ENCODE data around the gene SEC22A. TPM values are rescaled to one million over a fixed set of nuclear protein-coding genes. Genes with fewer than 3 reads are reported as not detected.

The SEC22A gene
- polyA plus RNA-seq, 1 of the 3 experiments (the other 2 are of a cell fraction): 13.0 TPM

GRCh38 chr3:123290962-123291361, 89.2 kb downstream of the SEC22A start:
- DNase-seq: no peak
- no peaks in the 10 kb centered on the region for H3K9me2 ChIP-seq
- H3K79me2 ChIP-seq (ENCODE audit: insufficient read depth): no peaks in the 10 kb centered on the region
- 0 out of 2 replicates have a peak, but pooled peaks cover 5% of the 10 kb centered on the region for H3K27me3 ChIP-seq (ENCODE audit: insufficient read depth)
- H3K4me2 ChIP-seq: no peak overlapping the region
- no peak overlapping the region for H3K9ac ChIP-seq
- H3K9me3 ChIP-seq: no peaks in the 10 kb centered on the region
- H2AFZ ChIP-seq (ENCODE audit: low read depth): no peak overlapping the region
- 80% methylated on average over 12 of the region's 23 CpGs for WGBS (ENCODE audit: low lambda C conversion rate)
- H3K4me1 ChIP-seq (ENCODE audit: control insufficient read depth in 1 of 2, insufficient read depth in 2 of 2, low read depth in 1 of 2, low read length in 1 of 2): no peaks in the 10 kb centered on the region; a peak in 1 of 4 replicates
- no peak overlapping the region for H3K27ac ChIP-seq (ENCODE audit: low read depth in 2 of 2, low read length in 1 of 2)
- no peak overlapping the region for H3K4me3 ChIP-seq (ENCODE audit: low read depth in 2 of 2, low read length in 1 of 2)
- H4K20me1 ChIP-seq (ENCODE audit: insufficient read depth): peaks cover 2% of the 10 kb centered on the region; the same call in 1 of the 2 replicates
- POLR2A ChIA-PET: no interaction called here
- TF ChIP-seq GABPA (IDR thresholded peaks at IDR 0.05; ENCODE audit: low read depth) (no peak), YY1 (IDR thresholded peaks at IDR 0.05; ENCODE audit: low read depth) (no peak), SMC3 (IDR thresholded peaks at IDR 0.05; ENCODE audit: low read depth, low read length) (no peak), IRF3 (IDR thresholded peaks at IDR 0.05; ENCODE audit: low read depth, low read length) (no peak), ZBTB33 (IDR thresholded peaks at IDR 0.05; ENCODE audit: borderline replicate concordance, low read depth) (no peak)
- H3F3A ChIP-seq (replicated peaks; ENCODE audit: insufficient read depth): no peaks in the 10 kb centered on the region
- H3K36me3 ChIP-seq (replicated peaks in 1 of 2; ENCODE audit: control insufficient read depth in 1 of 2, insufficient read depth in 2 of 2, low read length in 1 of 2): no peaks in the 10 kb centered on the region
- CTCF ChIA-PET: interaction anchor here (1.0 kb wide), 1 partner anchor 10 kb away, joined by 6 read pairs; no protein-coding TSS in a partner anchor

- 31% methylated on average over 7 of the region's 7 CpGs for WGBS (ENCODE audit: low lambda C conversion rate)
- ChIA-PET CTCF (interaction anchor here (1.0 kb wide), 1 partner anchor 10 kb away, joined by 6 read pairs; no protein-coding TSS in a partner anchor), POLR2A (no interaction called here)
Measured at GRCh38 chr3:123291404-123291803, 89.7 kb downstream of the SEC22A start.

More at GRCh38 chr3:123291404-123291803, 89.7 kb downstream of the SEC22A start:
- Histone ChIP-seq H3K27me3 (ENCODE audit: insufficient read depth) (0 out of 2 replicates have a peak, but pooled peaks cover 5% of the 10 kb centered on the region), H3K9me2 (no peaks in the 10 kb centered on the region), H3K4me3 (ENCODE audit: low read depth in 2 of 2, low read length in 1 of 2) (no peak overlapping the region), H3K36me3 (replicated peaks in 1 of 2; ENCODE audit: control insufficient read depth in 1 of 2, insufficient read depth in 2 of 2, low read length in 1 of 2) (no peaks in the 10 kb centered on the region), H3K9ac (no peak overlapping the region), H3K27ac (ENCODE audit: low read depth in 2 of 2, low read length in 1 of 2) (no peak overlapping the region), H3K4me1 (ENCODE audit: control insufficient read depth in 1 of 2, insufficient read depth in 2 of 2, low read depth in 1 of 2, low read length in 1 of 2) (no peaks in the 10 kb centered on the region; a peak in 1 of 4 replicates), H2AFZ (ENCODE audit: low read depth) (no peak overlapping the region), H4K20me1 (ENCODE audit: insufficient read depth) (no peaks in the 10 kb centered on the region), H3K79me2 (ENCODE audit: insufficient read depth) (no peaks in the 10 kb centered on the region), H3F3A (replicated peaks; ENCODE audit: insufficient read depth) (no peaks in the 10 kb centered on the region), H3K9me3 (no peaks in the 10 kb centered on the region), H3K4me2 (no peak overlapping the region)
- no peak for DNase-seq
- no peak for TF ChIP-seq CTCF (IDR thresholded peaks at IDR 0.05)
- TF ChIP-seq NRF1 (IDR thresholded peaks at IDR 0.05; ENCODE audit: low read depth, low read length): no peak
- no peak for TF ChIP-seq RAD21 (IDR thresholded peaks at IDR 0.05; ENCODE audit: low read length)
- no peak for TF ChIP-seq TCF12 (IDR thresholded peaks at IDR 0.05)
- no peak for TF ChIP-seq GATA2 (CRISPR knock-in tag; IDR thresholded peaks at IDR 0.05)
- TF ChIP-seq USF2 (IDR thresholded peaks at IDR 0.05; ENCODE audit: borderline replicate concordance, low read depth, low read length): no peak
- TF ChIP-seq NFIC (IDR thresholded peaks at IDR 0.05; ENCODE audit: borderline replicate concordance): no peak
- no peak for TF ChIP-seq JUND (IDR thresholded peaks at IDR 0.05)
- TF ChIP-seq TAF1 (IDR thresholded peaks at IDR 0.05; ENCODE audit: borderline replicate concordance, low read depth, low read length): no peak
- no peak for TF ChIP-seq EP300 (IDR thresholded peaks at IDR 0.05; ENCODE audit: borderline replicate concordance in 1 of 2, low read depth in 1 of 2, low read length in 1 of 2)
- TF ChIP-seq MEF2A (IDR thresholded peaks at IDR 0.05; ENCODE audit: borderline replicate concordance, low read depth): no peak
- no peak for TF ChIP-seq ELF1 (IDR thresholded peaks at IDR 0.05)
- no peak for TF ChIP-seq SIN3A (IDR thresholded peaks at IDR 0.05; ENCODE audit: borderline replicate concordance, low read depth, low read length)
- no peak for TF ChIP-seq RCOR1 (IDR thresholded peaks at IDR 0.05; ENCODE audit: low read length)
- no peak for TF ChIP-seq EZH2phosphoT487 (IDR thresholded peaks at IDR 0.05; ENCODE audit: borderline replicate concordance, low read depth)

All from SK-N-SH (cell line).